HepG2 (cell line): ENCODE measurements around the gene C18orf63. TPM values are rescaled to one million over a fixed set of nuclear protein-coding genes. Genes with fewer than 3 reads are reported as not detected.
A peak's percentile ranks its signal among the peaks of the same experiment; 100 is the strongest.

Experiments
- CSRNP1 ChIP-seq: sonication (generic); formaldehyde crosslinking; IDR thresholded peaks from 2 replicates; pipeline ENCODE4 v1.8.1; 2023; ENCODE audit warnings: mild to moderate bottlenecking, missing genetic modification reagents
- ERF ChIP-seq: IDR thresholded peaks from 2 replicates; pipeline ENCODE4 v1.6.1; 2018; ENCODE audit warnings: missing biosample characterization, missing genetic modification reagents
- FOXO4 ChIP-seq: sonication (generic); formaldehyde crosslinking; conservative IDR thresholded peaks from 2 replicates; pipeline ENCODE4 v1.8.1; 2023; ENCODE audit warnings: missing genetic modification reagents
- GFI1 ChIP-seq: sonication (generic); formaldehyde crosslinking; IDR thresholded peaks from 2 replicates; pipeline ENCODE4 v1.5.0; 2020; ENCODE audit warnings: missing genetic modification reagents, mild to moderate bottlenecking, borderline replicate concordance
- PRPF4 ChIP-seq: fragments of 200-400 bp; formaldehyde crosslinking; IDR thresholded peaks from 2 replicates; pipeline ENCODE4 v1.6.1; 2016; ENCODE audit warnings: low read length, low read depth; ENCODE audit not compliant: poor library complexity, severe bottlenecking
- RAD21 ChIP-seq: fragments of 450-650 bp; formaldehyde crosslinking; IDR thresholded peaks from 2 replicates; pipeline ENCODE4 v1.5.0; 2020; ENCODE audit warnings: mild to moderate bottlenecking
- STAG1 ChIP-seq: sonication (generic); formaldehyde crosslinking; IDR thresholded peaks from 2 replicates; pipeline ENCODE4 v1.4.0; 2020; ENCODE audit warnings: missing genetic modification reagents
- WIZ ChIP-seq: sonication (generic); formaldehyde crosslinking; IDR thresholded peaks from 2 replicates; pipeline ENCODE4 v1.5.1; 2020; ENCODE audit warnings: mild to moderate bottlenecking, missing genetic modification reagents
- ZBTB7B ChIP-seq: sonication (generic); formaldehyde crosslinking; IDR thresholded peaks from 2 replicates; pipeline ENCODE4 v1.4.0; 2020; ENCODE audit warnings: missing genetic modification reagents
- ZFX ChIP-seq: sonication (generic); formaldehyde crosslinking; IDR thresholded peaks from 2 replicates; pipeline ENCODE4 v1.4.0; 2020; ENCODE audit warnings: mild to moderate bottlenecking, low read depth, missing genetic modification reagents, moderate library complexity
- ZNF367 ChIP-seq: sonication (generic); formaldehyde crosslinking; IDR thresholded peaks from 2 replicates; pipeline ENCODE4 v1.4.0; 2020; ENCODE audit warnings: missing genetic modification reagents, borderline replicate concordance
- ZUFSP ChIP-seq: sonication (generic); formaldehyde crosslinking; IDR thresholded peaks from 2 replicates; pipeline ENCODE4 v1.9.0; 2021; ENCODE audit warnings: missing genetic modification reagents, mild to moderate bottlenecking, borderline replicate concordance
- polyA plus RNA-seq, 8 experiments: library from polyadenylated mRNA; depleted of rRNA in 3 of 8; stranded (reverse) in 7 of 8; unstranded in 1 of 8; fragments of >200 nt; fragmentation: Illumina TruSeq in 4 of 8; extraction: Trizol in 4 of 8; gene quantifications; 2 replicates each; pipeline versions ENCODE4 v1.2.1 to v1.2.3, GENCODE V29; 2011 to 2016; ENCODE audit warnings: low read depth in 4 of 8, missing spikeins in 1 of 8, mixed read lengths in 1 of 8; ENCODE audit not compliant: insufficient read depth in 1 of 8
- total RNA-seq, 5 experiments: library from RNA; depleted of rRNA; stranded (reverse); fragments of >200 nt; fragmentation: Illumina TruSeq; extraction: Trizol; gene quantifications; 2 replicates each; pipeline ENCODE4 v1.2.3, GENCODE V29; 2016; ENCODE audit warnings: low read depth in 1 of 5

Gene C18orf63
- total and polyA plus RNA-seq, 2 of the 13 experiments (the other 11 are each of a cell fraction or from before 2014, with no cell fraction given) = 0.01 TPM; not detected in 1

- TF ChIP-seq ZFX (CRISPR knock-in tag) (no peak), ERF (CRISPR knock-in tag) (no peak), ZBTB7B (no peak), RAD21 (CRISPR knock-in tag) (peak; percentile 69), STAG1 (CRISPR knock-in tag) (peak; percentile 90), ZUFSP (CRISPR knock-in tag) (no peak), PRPF4 (no peak), CSRNP1 (CRISPR knock-in tag) (no peak), ZNF367 (CRISPR knock-in tag) (no peak), FOXO4 (CRISPR knock-in tag) (no peak), WIZ (CRISPR knock-in tag) (no peak), GFI1 (CRISPR knock-in tag) (no peak)
Measured at GRCh38 chr18:74342416-74343043, 26.9 kb downstream of the C18orf63 start (continued).
